Measurements from ENCODE around the gene LBR. TPM values are rescaled to one million over a fixed set of nuclear protein-coding genes. Genes with fewer than 3 reads are reported as not detected.

The LBR gene
- total and polyA plus RNA-seq, 4 donors, result 14.3 to 201 (median 22.6) TPM

DNA sequence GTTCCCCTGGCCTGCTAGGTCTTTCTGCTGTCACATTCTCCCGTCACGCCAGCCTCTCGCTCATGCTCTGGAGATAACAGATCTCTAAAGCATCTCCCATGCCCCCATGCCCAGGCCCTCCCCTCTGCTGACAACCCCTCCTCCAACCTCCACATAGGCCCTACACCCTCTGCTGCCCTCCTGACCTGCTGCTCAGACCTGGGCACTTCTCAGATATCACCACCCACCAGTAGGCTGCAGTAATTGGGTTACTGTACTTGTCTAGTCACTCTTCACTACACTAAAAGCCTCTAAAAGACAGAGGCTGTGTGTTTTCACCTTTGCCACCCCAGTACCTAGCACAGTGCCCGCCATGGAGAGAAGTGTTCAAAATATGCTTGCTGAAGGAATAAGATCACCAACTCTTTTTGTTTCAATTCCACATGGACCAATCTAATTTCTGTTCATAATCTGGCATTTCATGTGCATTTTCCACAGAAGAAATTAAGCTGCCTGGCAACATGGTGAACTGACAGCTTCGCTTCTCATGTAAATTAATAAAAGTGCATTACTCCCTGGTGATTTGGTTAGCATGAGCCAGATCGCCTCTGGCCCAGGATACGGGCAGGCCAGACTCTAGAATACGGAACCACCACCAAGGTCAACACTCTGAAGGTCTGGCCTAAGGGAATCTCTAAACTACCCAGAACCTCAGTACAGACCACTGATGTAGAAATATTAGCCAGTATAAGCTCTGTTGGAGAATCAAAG lies 20.7 kb downstream of the LBR start:
- DNase-seq (ENCODE audit: low spot score), result no peak
- peaks cover 9 to 46% (median 18%) of the 10 kb centered on the region in 4 donors for H3K36me3 ChIP-seq (ENCODE audit: control insufficient read depth in 4 of 4, insufficient read depth in 3 of 4, low read depth in 1 of 4, low read length in 3 of 4)
- H3K27ac ChIP-seq (ENCODE audit: low read depth in 1 of 2, low read length in 2 of 2), result no peak overlapping the region
- H3K4me1 ChIP-seq (ENCODE audit: control insufficient read depth in 4 of 4, insufficient read depth in 4 of 4, low read length in 3 of 4), result peaks cover 0 to 6% (median 3%) of the 10 kb centered on the region in 4 donors
- H3K27me3 ChIP-seq (ENCODE audit: control insufficient read depth in 4 of 4, insufficient read depth in 4 of 4, low read length in 3 of 4), result no peaks in the 10 kb centered on the region
- no peak overlapping the region for H3K4me3 ChIP-seq (ENCODE audit: low read depth in 1 of 3, low read length in 3 of 3)
- WGBS, result 97% methylated on average over 8 of the region's 8 CpGs
- TF ChIP-seq, protein P1, sequence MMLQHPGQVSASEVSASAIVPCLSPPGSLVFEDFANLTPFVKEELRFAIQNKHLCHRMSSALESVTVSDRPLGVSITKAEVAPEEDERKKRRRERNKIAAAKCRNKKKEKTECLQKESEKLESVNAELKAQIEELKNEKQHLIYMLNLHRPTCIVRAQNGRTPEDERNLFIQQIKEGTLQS (IDR thresholded peaks at IDR 0.05), result no peak
- TF ChIP-seq YY1 (IDR thresholded peaks at IDR 0.05), result no peak
- H3K9ac ChIP-seq (ENCODE audit: low read depth in 1 of 2, low read length in 2 of 2), result no peak overlapping the region
- no peaks in the 10 kb centered on the region for H3K9me3 ChIP-seq (ENCODE audit: control insufficient read depth in 4 of 4, low read length in 3 of 4)

- Histone ChIP-seq H3K27ac (ENCODE audit: low read depth in 1 of 2, low read length in 2 of 2) (no peak overlapping the region), H3K4me1 (ENCODE audit: control insufficient read depth in 4 of 4, insufficient read depth in 4 of 4, low read length in 3 of 4) (no peaks in the 10 kb centered on the region), H3K36me3 (ENCODE audit: control insufficient read depth in 4 of 4, insufficient read depth in 3 of 4, low read depth in 1 of 4, low read length in 3 of 4) (peaks cover 6 to 49% (median 16%) of the 10 kb centered on the region in 4 donors), H3K9me3 (ENCODE audit: control insufficient read depth in 4 of 4, low read length in 3 of 4) (no peaks in the 10 kb centered on the region), H3K27me3 (ENCODE audit: control insufficient read depth in 4 of 4, insufficient read depth in 4 of 4, low read length in 3 of 4) (no peaks in the 10 kb centered on the region), H3K9ac (ENCODE audit: low read depth in 1 of 2, low read length in 2 of 2) (no peak overlapping the region), H3K4me3 (ENCODE audit: low read depth in 1 of 3, low read length in 3 of 3) (no peak overlapping the region)
- TF ChIP-seq, protein P2, sequence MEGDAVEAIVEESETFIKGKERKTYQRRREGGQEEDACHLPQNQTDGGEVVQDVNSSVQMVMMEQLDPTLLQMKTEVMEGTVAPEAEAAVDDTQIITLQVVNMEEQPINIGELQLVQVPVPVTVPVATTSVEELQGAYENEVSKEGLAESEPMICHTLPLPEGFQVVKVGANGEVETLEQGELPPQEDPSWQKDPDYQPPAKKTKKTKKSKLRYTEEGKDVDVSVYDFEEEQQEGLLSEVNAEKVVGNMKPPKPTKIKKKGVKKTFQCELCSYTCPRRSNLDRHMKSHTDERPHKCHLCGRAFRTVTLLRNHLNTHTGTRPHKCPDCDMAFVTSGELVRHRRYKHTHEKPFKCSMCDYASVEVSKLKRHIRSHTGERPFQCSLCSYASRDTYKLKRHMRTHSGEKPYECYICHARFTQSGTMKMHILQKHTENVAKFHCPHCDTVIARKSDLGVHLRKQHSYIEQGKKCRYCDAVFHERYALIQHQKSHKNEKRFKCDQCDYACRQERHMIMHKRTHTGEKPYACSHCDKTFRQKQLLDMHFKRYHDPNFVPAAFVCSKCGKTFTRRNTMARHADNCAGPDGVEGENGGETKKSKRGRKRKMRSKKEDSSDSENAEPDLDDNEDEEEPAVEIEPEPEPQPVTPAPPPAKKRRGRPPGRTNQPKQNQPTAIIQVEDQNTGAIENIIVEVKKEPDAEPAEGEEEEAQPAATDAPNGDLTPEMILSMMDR (IDR thresholded peaks at IDR 0.05; ENCODE audit: low read depth, low read length, missing input control), result no peak
- TF ChIP-seq TAF1 (conservative IDR thresholded peaks at IDR 0.05), result no peak
- TF ChIP-seq GABPA (IDR thresholded peaks at IDR 0.05 in 1 of 2, conservative IDR thresholded peaks at IDR 0.05 in 1 of 2), result no peak
- TF ChIP-seq FOXA2 (IDR thresholded peaks at IDR 0.05), result no peak
- TF ChIP-seq SP1 (IDR thresholded peaks at IDR 0.05), result no peak
- TF ChIP-seq, protein P1 (IDR thresholded peaks at IDR 0.05), result no peak
- TF ChIP-seq RXRA (IDR thresholded peaks at IDR 0.05), result no peak
- TF ChIP-seq HNF4G (IDR thresholded peaks at IDR 0.05), result no peak
- WGBS, result 94% methylated on average over 5 of the region's 5 CpGs
- no peak for DNase-seq (ENCODE audit: low spot score)
These were observed 26.9 kb downstream of the LBR start for GRCh38 chr1:225400968-225401367.

DNA sequence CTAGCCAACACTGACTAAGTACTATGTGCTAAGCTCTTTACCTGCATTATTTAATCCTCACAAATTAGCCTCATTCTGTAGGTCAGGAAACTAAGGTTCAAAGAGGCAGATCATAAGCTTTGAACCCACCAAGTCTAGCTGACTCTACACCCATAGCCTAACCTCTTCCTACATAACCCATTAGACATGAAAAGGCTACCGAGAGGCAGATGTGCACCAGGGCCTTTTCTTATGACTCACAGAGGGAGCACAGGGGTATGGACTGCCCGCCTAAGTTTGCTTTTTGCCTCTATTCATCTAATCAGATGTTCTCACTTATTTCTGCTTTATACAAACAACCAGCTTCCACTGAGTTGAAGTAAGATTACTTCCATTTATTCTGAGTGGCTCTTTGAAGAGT lies 31.5 kb downstream of the LBR start:
- Histone ChIP-seq H3K27ac (ENCODE audit: low read depth in 1 of 2, low read length in 2 of 2) (no peak overlapping the region), H3K4me1 (ENCODE audit: control insufficient read depth in 4 of 4, insufficient read depth in 4 of 4, low read length in 3 of 4) (no peaks in the 10 kb centered on the region), H3K9ac (ENCODE audit: low read depth in 1 of 2, low read length in 2 of 2) (no peak overlapping the region), H3K27me3 (ENCODE audit: control insufficient read depth in 4 of 4, insufficient read depth in 4 of 4, low read length in 3 of 4) (no peaks in the 10 kb centered on the region), H3K9me3 (ENCODE audit: control insufficient read depth in 4 of 4, low read length in 3 of 4) (no peaks in the 10 kb centered on the region), H3K4me3 (ENCODE audit: low read depth in 1 of 3, low read length in 3 of 3) (no peak overlapping the region), H3K36me3 (ENCODE audit: control insufficient read depth in 4 of 4, insufficient read depth in 3 of 4, low read depth in 1 of 4, low read length in 3 of 4) (peaks cover 1 to 23% (median 7%) of the 10 kb centered on the region in 4 donors)
- WGBS, result 95% methylated on average over 2 of the region's 2 CpGs
- no peak for TF ChIP-seq NR2F2 (IDR thresholded peaks at IDR 0.05)
- no peak for TF ChIP-seq MAX (IDR thresholded peaks at IDR 0.05)
- TF ChIP-seq YY1 (IDR thresholded peaks at IDR 0.05), result no peak
- TF ChIP-seq, protein P3, sequence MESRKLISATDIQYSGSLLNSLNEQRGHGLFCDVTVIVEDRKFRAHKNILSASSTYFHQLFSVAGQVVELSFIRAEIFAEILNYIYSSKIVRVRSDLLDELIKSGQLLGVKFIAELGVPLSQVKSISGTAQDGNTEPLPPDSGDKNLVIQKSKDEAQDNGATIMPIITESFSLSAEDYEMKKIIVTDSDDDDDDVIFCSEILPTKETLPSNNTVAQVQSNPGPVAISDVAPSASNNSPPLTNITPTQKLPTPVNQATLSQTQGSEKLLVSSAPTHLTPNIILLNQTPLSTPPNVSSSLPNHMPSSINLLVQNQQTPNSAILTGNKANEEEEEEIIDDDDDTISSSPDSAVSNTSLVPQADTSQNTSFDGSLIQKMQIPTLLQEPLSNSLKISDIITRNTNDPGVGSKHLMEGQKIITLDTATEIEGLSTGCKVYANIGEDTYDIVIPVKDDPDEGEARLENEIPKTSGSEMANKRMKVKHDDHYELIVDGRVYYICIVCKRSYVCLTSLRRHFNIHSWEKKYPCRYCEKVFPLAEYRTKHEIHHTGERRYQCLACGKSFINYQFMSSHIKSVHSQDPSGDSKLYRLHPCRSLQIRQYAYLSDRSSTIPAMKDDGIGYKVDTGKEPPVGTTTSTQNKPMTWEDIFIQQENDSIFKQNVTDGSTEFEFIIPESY (IDR thresholded peaks at IDR 0.05), result no peak
- TF ChIP-seq, protein P1 (IDR thresholded peaks at IDR 0.05), result no peak
- TF ChIP-seq FOXA2 (IDR thresholded peaks at IDR 0.05), result no peak
- TF ChIP-seq HNF4G (IDR thresholded peaks at IDR 0.05), result no peak
- TF ChIP-seq RXRA (IDR thresholded peaks at IDR 0.05), result no peak
- no peak for DNase-seq (ENCODE audit: low spot score)

Measured in liver (tissue), 9 donors.